GM04503 (cell line): ENCODE results near the gene ASCL5.

Experiments used
- DNase-seq: peaks from one replicate; pipeline ENCODE4 v3.0.0-alpha.2; 2012; ENCODE audit warnings: low read depth

Gene ASCL5

DNA sequence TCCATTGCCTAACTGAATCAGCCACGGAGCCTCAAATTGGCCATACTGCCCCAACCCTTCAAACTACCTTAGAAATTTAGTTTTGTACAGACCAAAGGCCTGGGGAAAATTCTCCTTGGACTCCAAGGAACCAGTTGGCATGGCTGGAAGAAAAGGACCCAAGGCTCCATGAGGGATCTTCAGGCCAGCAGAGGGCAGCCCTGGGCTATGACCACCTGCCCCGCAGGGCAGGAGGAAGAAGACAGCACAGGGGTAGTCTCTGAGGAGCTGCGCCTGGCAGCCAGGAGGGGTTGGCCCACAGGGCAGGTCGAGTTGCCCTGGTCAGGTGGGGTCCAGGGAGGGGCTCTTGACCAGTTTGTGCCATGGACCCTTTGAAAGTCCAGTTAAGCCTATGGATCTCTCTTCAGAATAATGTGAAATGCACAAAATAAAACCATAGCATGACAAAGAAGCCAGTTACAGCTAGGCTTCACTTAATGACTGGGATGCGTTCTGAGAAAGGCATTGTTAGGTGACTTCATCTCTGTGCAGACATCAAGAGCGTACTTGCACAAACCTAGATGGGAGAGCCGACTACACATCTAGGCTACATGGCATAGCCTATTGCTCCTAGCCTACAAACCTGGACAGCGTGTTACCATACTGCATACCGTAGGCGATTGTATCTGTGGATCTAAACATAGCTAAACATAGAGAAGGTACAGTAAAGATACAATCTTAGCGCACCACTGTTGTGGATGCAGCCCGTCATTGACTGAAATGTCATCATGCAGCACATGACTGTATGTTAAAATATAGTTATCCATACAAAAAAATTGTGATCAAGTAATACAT, 40.9 kb downstream of the ASCL5 start:
- no peak for DNase-seq

DNA sequence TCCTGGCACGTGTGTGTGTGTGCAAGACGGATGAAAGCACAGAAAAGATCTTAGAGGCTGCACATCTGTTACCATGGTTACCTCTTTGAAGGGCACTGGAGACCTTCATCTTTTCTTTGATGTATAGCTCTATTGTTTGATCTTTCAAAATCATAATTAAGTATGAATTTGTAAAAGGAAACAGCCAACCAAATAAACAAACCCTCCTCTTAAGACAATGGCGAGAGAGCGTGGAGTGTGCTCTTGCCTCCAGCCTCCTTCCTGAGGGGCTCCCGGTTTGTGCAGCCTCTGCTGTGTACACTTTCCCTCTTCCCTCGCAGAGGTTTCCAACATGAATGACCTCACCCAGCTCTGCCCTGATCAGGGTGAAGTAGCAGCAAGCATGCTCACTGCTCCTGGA, 42.7 kb downstream of the ASCL5 start:
- DNase-seq, result no peak

GRCh38 chr1:201083741-201084140, 43.2 kb downstream of the ASCL5 start:
- no peak for DNase-seq

- DNase-seq, result no peak
Measured at GRCh38 chr1:201080135-201080534, 46.8 kb downstream of the ASCL5 start.

DNA sequence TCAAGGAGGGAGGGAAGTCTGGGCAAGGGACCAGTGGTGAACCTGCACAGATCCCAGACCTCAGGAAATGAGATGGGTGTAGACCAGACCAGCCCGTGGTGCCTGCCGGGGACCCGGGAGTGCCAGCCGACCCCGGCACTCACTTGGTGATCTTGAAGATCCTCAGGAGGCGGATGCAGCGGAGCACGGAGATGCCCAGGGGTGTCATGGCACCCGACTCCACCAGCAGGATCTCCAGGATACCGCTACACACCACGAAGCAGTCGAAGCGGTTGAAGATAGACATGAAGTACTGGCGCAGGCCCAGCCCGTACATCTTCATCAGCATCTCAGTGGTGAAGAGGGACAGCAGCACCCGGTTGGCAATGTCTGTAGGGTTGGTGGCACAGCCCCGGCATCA, 49.2 kb downstream of the ASCL5 start:
- DNase-seq, result no peak

DNA sequence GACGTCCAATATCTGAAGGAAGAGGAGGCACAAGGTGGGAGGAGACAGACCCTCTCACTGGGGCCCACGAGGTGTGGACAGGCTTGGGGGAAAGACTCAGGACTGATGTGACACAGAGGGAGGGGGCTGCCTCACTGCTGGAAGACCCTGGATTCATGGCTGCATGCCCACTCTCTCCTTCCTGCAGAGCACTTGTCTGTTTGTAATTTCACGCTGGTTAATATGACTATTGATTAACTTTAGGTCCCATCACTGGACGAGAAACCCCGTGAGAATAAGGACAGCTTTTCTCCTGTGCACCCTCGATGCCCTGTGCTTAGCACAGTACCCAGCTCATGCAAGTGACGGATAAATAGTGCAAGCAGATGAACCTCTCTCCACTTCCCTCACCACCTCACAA, 49.9 kb downstream of the ASCL5 start:
- DNase-seq, result no peak

- DNase-seq, result no peak
Measured at GRCh38 chr1:201076092-201076491, 50.9 kb downstream of the ASCL5 start.

GRCh38 chr1:201074018-201074417, 53.0 kb downstream of the ASCL5 start:
- DNase-seq, result no peak

- DNase-seq, result no peak
Measured at GRCh38 chr1:201072922-201073321, 54.1 kb downstream of the ASCL5 start.

DNA sequence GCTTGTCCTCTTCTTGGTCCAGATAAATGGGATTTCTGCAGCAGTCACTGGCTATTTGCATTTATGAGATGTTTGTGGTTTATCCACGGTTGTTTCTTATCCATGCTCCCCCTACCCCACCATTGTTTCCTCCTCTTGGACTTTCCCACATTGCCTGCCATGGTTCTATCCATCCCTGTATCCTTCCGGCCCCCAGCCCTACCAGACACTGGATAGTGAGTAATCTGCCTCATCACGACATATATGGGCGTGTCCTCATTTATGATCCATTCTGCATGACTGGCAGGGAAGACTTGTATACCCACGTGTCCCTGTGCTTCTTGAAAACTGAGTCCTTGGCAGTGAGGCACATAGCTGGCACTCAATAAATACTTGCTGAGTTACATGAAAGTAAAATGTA, 54.8 kb downstream of the ASCL5 start:
- no peak for DNase-seq

- no peak for DNase-seq
Measured at GRCh38 chr1:201069636-201070035, 57.3 kb downstream of the ASCL5 start.

DNA sequence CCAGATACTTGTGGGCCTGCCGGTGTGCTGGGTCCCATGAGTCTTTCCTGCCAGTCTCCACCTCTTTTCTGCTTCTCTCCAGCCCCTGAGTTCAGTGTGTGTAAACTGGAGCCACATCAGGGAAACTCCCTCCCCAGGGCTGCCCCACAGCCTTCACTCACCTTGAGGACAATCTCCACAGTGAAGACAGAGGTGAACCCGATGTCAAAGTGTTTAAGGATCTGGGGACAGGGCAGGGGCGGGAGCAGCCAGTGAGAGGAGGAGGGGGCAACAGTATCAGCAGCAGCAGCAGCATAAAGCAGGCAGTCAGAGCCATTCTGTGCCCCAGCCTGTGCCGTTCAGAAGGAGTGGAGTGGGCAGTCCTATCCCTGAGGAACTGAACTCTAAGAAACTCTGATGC, 58.0 kb downstream of the ASCL5 start:
- no peak for DNase-seq

DNA sequence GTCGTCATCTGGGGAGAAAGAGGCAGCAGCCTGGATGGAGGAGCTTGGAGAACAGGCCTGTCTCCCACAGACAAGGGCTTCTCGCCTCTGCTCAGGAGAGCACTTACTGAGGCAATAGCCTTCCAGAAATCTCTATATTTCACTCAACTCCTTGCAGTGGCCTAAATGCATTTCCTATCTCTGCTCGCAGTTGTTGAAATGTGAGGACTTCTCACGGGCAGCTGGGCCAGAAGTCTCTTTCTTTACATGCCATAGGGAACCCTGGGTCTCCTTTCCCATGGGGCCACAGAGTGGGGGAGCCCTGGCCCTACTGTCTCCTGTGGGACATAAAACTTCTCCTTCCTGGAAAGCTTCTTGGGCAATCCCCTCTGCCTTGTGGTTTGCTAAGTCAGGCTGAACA, 60.0 kb downstream of the ASCL5 start:
- no peak for DNase-seq

- no peak for DNase-seq
Measured at GRCh38 chr1:201065686-201066085, 61.3 kb downstream of the ASCL5 start.

DNA sequence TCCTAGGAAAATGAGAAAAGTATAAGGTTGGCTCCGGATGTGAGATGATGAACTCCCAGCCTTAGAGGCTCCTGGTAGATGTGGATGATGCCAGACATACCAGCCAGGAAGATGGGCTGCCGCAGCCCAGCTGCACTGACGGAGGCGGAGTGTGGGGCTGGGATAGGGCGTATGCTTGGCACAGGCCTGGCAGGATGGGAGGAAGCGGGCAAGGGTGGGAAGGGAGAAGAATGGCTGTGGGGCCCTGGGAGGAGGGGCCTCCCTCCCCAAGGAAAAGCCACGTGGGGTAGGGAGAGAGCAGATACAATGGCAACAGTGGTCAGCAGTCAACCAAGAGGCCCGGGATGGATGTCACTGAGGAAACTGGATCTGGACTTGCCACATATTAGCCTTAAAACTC, 62.2 kb downstream of the ASCL5 start:
- no peak for DNase-seq
